HepG2 (cell line): ENCODE measurements around the gene MCM3. TPM values are rescaled to one million over a fixed set of nuclear protein-coding genes. Genes with fewer than 3 reads are reported as not detected.
A peak's percentile ranks its signal among the peaks of the same experiment; 100 is the strongest.

Source experiments
- ARHGAP35 ChIP-seq: sonication (generic); formaldehyde crosslinking; IDR thresholded peaks from 2 replicates; pipeline ENCODE4 v1.9.0; 2022; ENCODE audit warnings: mild to moderate bottlenecking, inconsistent platforms, moderate library complexity, missing genetic modification reagents, borderline replicate concordance
- ATF2 ChIP-seq: sonication (generic); formaldehyde crosslinking; IDR thresholded peaks from 2 replicates; pipeline ENCODE4 v1.4.0; 2020; ENCODE audit warnings: missing genetic modification reagents
- ATF6 ChIP-seq: sonication (generic); formaldehyde crosslinking; conservative IDR thresholded peaks from 2 replicates; pipeline ENCODE4 v1.4.0; 2020; ENCODE audit warnings: missing genetic modification reagents
- BCL6 ChIP-seq: IDR thresholded peaks from 2 replicates; pipeline ENCODE4 v1.6.1; 2016; ENCODE audit warnings: missing genetic modification reagents, missing compliant biosample characterization
- CREB1 ChIP-seq, 2 experiments: fragments of 450-650 bp in 1 of 2; IDR thresholded peaks; 2 replicates each; pipeline ENCODE4 v1.6.1; 2016 to 2017; ENCODE audit warnings: control low read depth in 1 of 2, mild to moderate bottlenecking in 1 of 2, missing compliant biosample characterization in 1 of 2, missing genetic modification characterization in 1 of 2
- DPF2 ChIP-seq: sonication (generic); formaldehyde crosslinking; IDR thresholded peaks from 2 replicates; pipeline ENCODE4 v1.4.0; 2020; ENCODE audit warnings: mild to moderate bottlenecking, low read depth, missing genetic modification reagents, borderline replicate concordance
- DR1 ChIP-seq: sonication (generic); formaldehyde crosslinking; IDR thresholded peaks from 2 replicates; pipeline ENCODE4 v1.8.0; 2021; ENCODE audit warnings: mild to moderate bottlenecking, missing genetic modification reagents, inconsistent platforms
- FOXJ3 ChIP-seq: sonication (generic); formaldehyde crosslinking; IDR thresholded peaks from 2 replicates; pipeline ENCODE4 v1.4.0; 2020; ENCODE audit warnings: missing genetic modification reagents, mild to moderate bottlenecking, borderline replicate concordance
- GATA4 ChIP-seq: sonication (generic); IDR thresholded peaks from 2 replicates; pipeline ENCODE4 v1.6.1; 2016; ENCODE audit warnings: antibody characterized with exemption, low read depth, borderline replicate concordance
- HMG20A ChIP-seq: IDR thresholded peaks from 2 replicates; pipeline ENCODE4 v1.6.1; 2016; ENCODE audit warnings: borderline replicate concordance
- HNF4A ChIP-seq: sonication (generic); formaldehyde crosslinking; IDR thresholded peaks from 2 replicates; pipeline ENCODE4 v1.4.0; 2020; ENCODE audit warnings: missing genetic modification reagents
- ISL2 ChIP-seq: sonication (generic); formaldehyde crosslinking; IDR thresholded peaks from 2 replicates; pipeline ENCODE4 v1.5.0; 2020; ENCODE audit warnings: missing genetic modification reagents
- MED1 ChIP-seq: sonication (generic); formaldehyde crosslinking; IDR thresholded peaks from 2 replicates; pipeline ENCODE4 v1.4.0; 2020; ENCODE audit warnings: missing genetic modification reagents
- PHF21A ChIP-seq: sonication (generic); formaldehyde crosslinking; IDR thresholded peaks from 2 replicates; pipeline ENCODE4 v1.5.0; 2020; ENCODE audit warnings: mild to moderate bottlenecking, missing genetic modification reagents
- PITX1 ChIP-seq: sonication (generic); formaldehyde crosslinking; IDR thresholded peaks from 2 replicates; pipeline ENCODE4 v1.5.1; 2020; ENCODE audit warnings: mild to moderate bottlenecking, missing genetic modification reagents
- RARA ChIP-seq: IDR thresholded peaks from 2 replicates; pipeline ENCODE4 v1.6.1; 2016; ENCODE audit warnings: missing genetic modification reagents, missing compliant biosample characterization
- SIN3B ChIP-seq: fragments of 150-350 bp; IDR thresholded peaks from 2 replicates; pipeline ENCODE4 v1.6.1; 2014; ENCODE audit warnings: low read length
- SOX13 ChIP-seq, 3 experiments: fragments of 450-650 bp in 1 of 3; sonication (generic) in 1 of 3; formaldehyde crosslinking in 1 of 3; IDR thresholded peaks in 2 of 3; conservative IDR thresholded peaks in 1 of 3; 2 replicates each; pipeline versions ENCODE4 v1.5.0 to v1.6.1; 2016 to 2020; ENCODE audit warnings: antibody characterized with exemption in 1 of 3, mild to moderate bottlenecking in 1 of 3, missing compliant biosample characterization in 1 of 3, missing genetic modification reagents in 1 of 3, moderate library complexity in 1 of 3
- THAP11 ChIP-seq: IDR thresholded peaks from 2 replicates; pipeline ENCODE4 v1.6.1; 2016; ENCODE audit warnings: missing biosample characterization, missing genetic modification reagents
- TRIM24 ChIP-seq: sonication (generic); formaldehyde crosslinking; IDR thresholded peaks from 2 replicates; pipeline ENCODE4 v1.8.0; 2022; ENCODE audit warnings: mild to moderate bottlenecking, missing genetic modification reagents
- U2AF2 ChIP-seq: fragments of 200-400 bp; formaldehyde crosslinking; IDR thresholded peaks from 2 replicates; pipeline ENCODE4 v1.6.1; 2017; ENCODE audit warnings: low read depth, mild to moderate bottlenecking, low read length
- ZBTB49 ChIP-seq: sonication (generic); formaldehyde crosslinking; IDR thresholded peaks from 2 replicates; pipeline ENCODE4 v1.4.0; 2020; ENCODE audit warnings: missing genetic modification reagents, borderline replicate concordance
- ZNF224 ChIP-seq: sonication (generic); formaldehyde crosslinking; IDR thresholded peaks from 2 replicates; pipeline ENCODE4 v1.5.0; 2020; ENCODE audit warnings: mild to moderate bottlenecking, missing genetic modification reagents
- ZNF33B ChIP-seq: sonication (generic); formaldehyde crosslinking; IDR thresholded peaks from 2 replicates; pipeline ENCODE4 v1.5.1; 2020; ENCODE audit warnings: mild to moderate bottlenecking, missing genetic modification reagents
- ZNF670 ChIP-seq: sonication (generic); formaldehyde crosslinking; IDR thresholded peaks from 2 replicates; pipeline ENCODE4 v1.8.0; 2022; ENCODE audit warnings: mild to moderate bottlenecking, missing genetic modification reagents, borderline replicate concordance
- polyA plus RNA-seq, 8 experiments: library from polyadenylated mRNA; depleted of rRNA in 3 of 8; stranded (reverse) in 7 of 8; unstranded in 1 of 8; fragments of >200 nt; fragmentation: Illumina TruSeq in 4 of 8; extraction: Trizol in 4 of 8; gene quantifications; 2 replicates each; pipeline versions ENCODE4 v1.2.1 to v1.2.3, GENCODE V29; 2011 to 2016; ENCODE audit warnings: low read depth in 4 of 8, missing spikeins in 1 of 8, mixed read lengths in 1 of 8; ENCODE audit not compliant: insufficient read depth in 1 of 8
- total RNA-seq, 5 experiments: library from RNA; depleted of rRNA; stranded (reverse); fragments of >200 nt; fragmentation: Illumina TruSeq; extraction: Trizol; gene quantifications; 2 replicates each; pipeline ENCODE4 v1.2.3, GENCODE V29; 2016; ENCODE audit warnings: low read depth in 1 of 5

The MCM3 gene
- total and polyA plus RNA-seq, 2 of the 13 experiments (the other 11 are each of a cell fraction or from before 2014, with no cell fraction given): 164 to 288 TPM

- no peak for TF ChIP-seq ZNF670 (CRISPR knock-in tag)
- 0 out of 2 replicates have a peak, but pooled peaks have one; percentile 17 for TF ChIP-seq FOXJ3 (CRISPR knock-in tag)
- TF ChIP-seq HMG20A (CRISPR knock-in tag): peak; percentile 70
- TF ChIP-seq ZNF224: no peak
- no peak for TF ChIP-seq U2AF2
- no peak for TF ChIP-seq CREB1 (IDR thresholded peaks at IDR 0.05)
- 0 out of 2 replicates have a peak, but pooled peaks have one; percentile 29 for TF ChIP-seq CREB1 (CRISPR knock-in tag; IDR thresholded peaks at IDR 0.05)
- TF ChIP-seq ARHGAP35 (CRISPR knock-in tag): no peak
- TF ChIP-seq TRIM24 (CRISPR knock-in tag): peak; percentile 48; the same call in 1 of the 2 replicates
- 0 out of 2 replicates have a peak, but pooled peaks have one; percentile 35 for TF ChIP-seq PHF21A
- TF ChIP-seq PITX1 (CRISPR knock-in tag): no peak
- TF ChIP-seq ATF6 (CRISPR knock-in tag): no peak
- 0 out of 2 replicates have a peak, but pooled peaks have one; percentile 37 for TF ChIP-seq MED1 (CRISPR knock-in tag)
- TF ChIP-seq ATF2 (CRISPR knock-in tag): no peak
- no peak for TF ChIP-seq SIN3B
- TF ChIP-seq ISL2 (CRISPR knock-in tag): peak; percentile 59; the same call in 1 of the 2 replicates
- TF ChIP-seq THAP11: 0 out of 2 replicates have a peak, but pooled peaks have one; percentile 10
- peak; percentile 78 for TF ChIP-seq HNF4A (CRISPR knock-in tag)
- TF ChIP-seq ZBTB49 (CRISPR knock-in tag): no peak
- peak; percentile 50; the same call in 1 of the 2 replicates for TF ChIP-seq DPF2
- 0 out of 2 replicates have a peak, but pooled peaks have one; percentile 67 for TF ChIP-seq GATA4
- no peak for TF ChIP-seq DR1
- TF ChIP-seq BCL6: peak; percentile 94
- no peak for TF ChIP-seq ZNF33B (CRISPR knock-in tag)
- TF ChIP-seq SOX13 (IDR thresholded peaks at IDR 0.05): no peak
- peak in 1 of 2 experiments; percentile 67; a peak in 2 of 4 replicates for TF ChIP-seq SOX13 (CRISPR knock-in tag; conservative IDR thresholded peaks at IDR 0.05 in 1 of 2, IDR thresholded peaks at IDR 0.05 in 1 of 2)
- peak; percentile 56 for TF ChIP-seq RARA (CRISPR knock-in tag)
These were observed 35.5 kb downstream of the MCM3 start (continued) for GRCh38 chr6:52249078-52249477.
